DMS53 treated with DMSO at 0.1 percent for 48 hours (cell line): ENCODE results near the gene GRHL3.

Experiments used
- DNase-seq: peaks from one replicate; lab custom pipeline; 2025; ENCODE audit not compliant: unreplicated experiment; lab: John Stamatoyannopoulos, UW

The GRHL3 gene

GRCh38 chr1:24391882-24392603 is 72.9 kb downstream of the GRHL3 start:
- DNase-seq: peak; percentile 52

- DNase-seq: no peak
Observed at GRCh38 chr1:24392604-24392946, 73.4 kb downstream of the GRHL3 start.

GRCh38 chr1:24392982-24393650 is 74.0 kb downstream of the GRHL3 start:
- peak; percentile 15 for DNase-seq

GRCh38 chr1:24393892-24394291 is 74.7 kb downstream of the GRHL3 start:
- DNase-seq: no peak

- DNase-seq: no peak
Observed at GRCh38 chr1:24400065-24400464, 80.9 kb downstream of the GRHL3 start.

- DNase-seq: no peak
Observed at GRCh38 chr1:24403806-24404205, 84.6 kb downstream of the GRHL3 start.
